ENCODE data around the gene NALCN.
"Not testable (repeated sequence)": the region's sequence is repeated elsewhere in the genome, so short reads cannot be mapped to it uniquely, and the experiment has no call there.

Gene NALCN

GRCh38 chr13:101327871-101328270 lies 88.4 kb downstream of the NALCN start:
- DNase-seq, result no peak

DNA sequence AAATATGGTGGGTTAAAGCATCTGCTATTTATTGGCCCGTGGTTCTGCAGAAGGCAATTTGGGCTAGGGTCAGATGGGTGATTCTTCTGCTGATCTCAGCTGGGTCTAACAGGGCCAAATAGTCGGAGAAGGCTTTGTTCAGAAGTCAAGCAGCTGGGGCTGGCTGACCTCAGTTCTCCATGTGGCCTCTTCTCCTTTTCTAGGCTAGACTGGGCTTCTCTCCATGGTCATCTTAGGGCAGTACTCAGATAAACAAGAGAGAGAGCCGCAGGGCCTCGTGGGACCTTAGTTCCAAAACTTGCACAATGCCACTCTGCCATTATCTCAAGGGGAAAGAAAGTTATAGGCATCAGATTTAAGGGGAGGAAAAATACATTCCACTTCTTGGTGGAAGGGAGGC lies 89.6 kb downstream of the NALCN start:
- no peak for DNase-seq

GRCh38 chr13:101325423-101325822 lies 90.9 kb downstream of the NALCN start:
- DNase-seq, result no peak

DNA sequence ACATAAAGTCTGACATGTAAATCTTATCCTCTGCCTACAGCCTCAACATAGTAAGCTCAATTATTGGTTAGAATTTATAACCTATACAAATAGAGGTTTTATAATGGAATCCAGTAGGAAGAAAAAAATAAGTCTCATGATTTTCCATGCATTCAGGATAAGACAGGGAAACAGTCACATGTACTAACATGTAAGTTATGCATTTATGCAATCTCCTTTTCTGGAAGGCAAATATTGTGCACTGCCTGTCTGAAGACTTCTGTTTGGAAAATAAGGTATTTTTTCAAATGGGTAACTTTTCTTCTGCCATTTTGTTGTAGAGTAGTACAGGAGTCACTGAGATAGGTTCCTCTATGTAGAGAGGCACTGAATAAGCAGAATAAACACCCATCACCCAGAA lies 92.7 kb downstream of the NALCN start:
- DNase-seq, result no peak

GRCh38 chr13:101317986-101318523 lies 98.3 kb downstream of the NALCN start:
- DNase-seq, result no peak

DNA sequence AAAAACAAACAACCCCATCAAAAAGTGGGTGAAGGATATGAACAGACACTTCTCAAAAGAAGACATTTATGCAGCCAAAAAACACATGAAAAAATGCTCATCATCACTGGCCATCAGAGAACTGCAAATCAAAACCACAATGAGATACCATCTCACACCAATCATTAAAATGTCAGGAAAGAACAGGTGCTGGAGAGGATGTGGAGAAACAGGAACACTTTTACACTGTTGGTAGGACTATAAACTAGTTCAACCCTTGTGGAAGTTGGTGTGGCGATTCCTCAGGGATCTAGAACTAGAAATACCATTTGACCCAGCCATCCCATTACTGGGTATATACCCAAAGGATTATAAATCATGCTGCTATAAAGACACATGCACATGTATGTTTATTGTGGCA lies 102.8 kb downstream of the NALCN start:
- not testable (repeated sequence) for DNase-seq

- no peak for DNase-seq
Observed at GRCh38 chr13:101309014-101309619, 107.2 kb downstream of the NALCN start.

- DNase-seq, result no peak
Observed at GRCh38 chr13:101308247-101309013, 107.9 kb downstream of the NALCN start.

- no peak for DNase-seq
Observed at GRCh38 chr13:101307181-101307701, 109.1 kb downstream of the NALCN start.

DNA sequence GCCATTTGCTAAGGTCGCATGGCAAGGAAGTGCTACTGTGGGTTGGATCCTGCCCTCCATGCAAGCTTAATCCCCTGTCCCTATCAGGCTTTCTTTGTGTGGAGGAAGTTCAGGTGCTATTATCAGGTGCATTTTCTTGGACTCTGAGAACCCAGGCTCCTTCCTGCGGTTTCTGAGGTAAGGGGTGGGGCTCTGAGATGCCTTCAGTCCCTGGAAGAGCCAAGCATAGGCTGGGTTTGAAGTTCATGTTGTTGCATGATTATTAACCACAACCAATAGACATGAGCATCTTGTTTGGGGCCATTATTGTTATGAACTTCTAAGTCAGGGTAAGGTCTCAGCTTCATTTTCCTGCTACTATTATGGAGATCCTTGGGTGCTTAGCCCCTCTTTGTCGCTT lies 109.5 kb downstream of the NALCN start:
- DNase-seq, result no peak

- DNase-seq, result no peak
Observed at GRCh38 chr13:101305981-101306411, 110.3 kb downstream of the NALCN start.

GRCh38 chr13:101303521-101303920 lies 112.8 kb downstream of the NALCN start:
- no peak for DNase-seq

- DNase-seq, result no peak
Observed at GRCh38 chr13:101301053-101301452, 115.3 kb downstream of the NALCN start.

GRCh38 chr13:101300531-101300930 lies 115.8 kb downstream of the NALCN start:
- DNase-seq, result no peak

GRCh38 chr13:101298517-101298916 lies 117.8 kb downstream of the NALCN start:
- DNase-seq, result no peak

- no peak for DNase-seq
Observed at GRCh38 chr13:101297794-101298193, 118.5 kb downstream of the NALCN start.

- no peak for DNase-seq
Observed at GRCh38 chr13:101292711-101293110, 123.6 kb downstream of the NALCN start.

- DNase-seq, result no peak
Observed at GRCh38 chr13:101291646-101292515, 124.4 kb downstream of the NALCN start.

GRCh38 chr13:101291206-101291605 lies 125.1 kb downstream of the NALCN start:
- no peak for DNase-seq

DNA sequence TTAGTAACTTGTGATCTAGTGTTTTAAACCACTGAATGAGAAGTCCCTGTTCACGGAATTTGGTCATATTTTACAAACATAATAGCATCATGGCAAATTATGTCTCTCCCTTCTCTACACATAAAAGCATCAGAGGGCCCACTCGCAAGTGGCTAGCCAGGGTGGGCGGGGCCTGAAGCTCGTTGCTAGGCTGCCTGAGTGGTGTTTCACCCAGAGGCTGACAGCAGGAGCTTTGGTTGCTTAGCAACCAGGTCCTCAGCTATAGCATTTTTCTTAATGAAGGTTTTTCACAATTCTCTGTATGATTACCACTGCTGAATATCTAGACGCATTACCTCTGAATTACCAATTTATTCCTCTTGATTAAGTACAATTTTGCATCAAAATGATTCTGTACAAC lies 126.5 kb downstream of the NALCN start:
- DNase-seq, result no peak

GRCh38 chr13:101283782-101284181 lies 132.5 kb downstream of the NALCN start:
- no peak for DNase-seq

DNA sequence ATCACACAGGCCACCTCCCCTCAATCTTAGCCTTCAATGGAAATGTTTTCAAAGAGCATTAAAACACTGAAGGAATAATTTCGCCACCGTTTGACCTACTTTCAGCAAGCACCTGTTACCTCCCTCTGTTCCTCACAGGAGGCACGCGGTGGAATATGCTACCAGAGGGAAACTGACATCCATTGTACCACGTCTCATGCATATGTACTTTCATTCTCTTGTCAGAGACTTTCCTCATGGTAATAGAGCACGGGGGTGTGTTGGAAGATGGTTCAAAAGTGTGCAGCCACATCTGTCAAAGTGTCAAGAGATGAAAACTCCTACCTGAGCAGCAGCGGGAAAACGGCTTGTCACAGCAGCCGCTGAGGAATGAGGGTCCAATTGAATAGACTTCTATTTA lies 143.4 kb downstream of the NALCN start:
- no peak for DNase-seq

DNA sequence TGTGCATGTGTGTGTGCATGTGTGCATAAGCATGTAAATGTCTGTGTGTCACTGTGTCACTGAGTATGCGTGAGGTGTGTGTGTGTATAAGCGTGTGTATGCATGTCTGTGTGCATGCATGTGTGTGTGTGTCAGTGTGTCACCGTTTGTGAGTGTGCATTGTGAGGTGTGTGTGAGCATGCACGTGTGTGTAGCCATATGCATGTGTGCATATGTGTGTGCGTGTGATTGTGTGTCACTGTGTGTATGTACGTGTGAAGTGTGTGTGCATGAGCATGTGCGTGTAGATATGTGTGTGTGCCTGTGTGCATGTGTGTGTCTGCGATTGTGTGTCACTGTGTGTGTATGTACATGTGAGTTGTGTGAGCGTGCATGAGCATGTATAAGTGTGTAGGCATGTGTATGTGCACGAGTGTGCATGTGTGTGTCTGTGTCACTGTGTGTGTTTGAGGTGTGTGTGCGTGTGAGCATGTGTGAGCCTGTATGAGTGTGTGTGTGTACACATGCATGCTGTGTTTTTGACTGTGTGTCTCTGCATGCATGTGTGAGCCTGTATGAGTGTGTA lies 144.5 kb downstream of the NALCN start:
- no peak for DNase-seq

Measured in GDM1 (cell line).